Ovary (tissue), 9 donors: ENCODE data around the gene EBF4. TPM values are rescaled to one million over a fixed set of nuclear protein-coding genes. Genes with fewer than 3 reads are reported as not detected.

Experiments
- DNase-seq, 5 donors: peaks; one replicate each; pipeline ENCODE4 v3.0.0-alpha.2; 2019 to 2020
- H3K27ac ChIP-seq, 2 donors: fragments of 200-600 bp; one replicate each; pipeline versions ENCODE4 v1.5.1 to v1.8.0; 2019 to 2022
- H3K27me3 ChIP-seq: fragments of 200-600 bp; one replicate; pipeline ENCODE4 v1.8.0; 2022
- H3K36me3 ChIP-seq: fragments of 200-600 bp; sonication (generic); one replicate; pipeline ENCODE4 v1.5.1; 2019
- H3K4me1 ChIP-seq: one replicate; pipeline ENCODE4 v1.8.1; 2013; ENCODE audit warnings: mild to moderate bottlenecking, moderate library complexity; ENCODE audit not compliant: insufficient read depth
- H3K4me3 ChIP-seq: fragments of 200-600 bp; sonication (generic); one replicate; pipeline ENCODE4 v1.5.1; 2017
- H3K9me3 ChIP-seq, 2 donors: fragments of 200-600 bp in 1 of 2; sonication (generic) in 1 of 2; one replicate each; pipeline versions ENCODE4 v1.5.1 to v1.8.1; 2013 to 2019; ENCODE audit warnings: mild to moderate bottlenecking in 1 of 2, moderate library complexity in 1 of 2
- CTCF ChIP-seq, 3 donors: fragments of 450-650 bp in 2 of 3; fragments of 200-600 bp in 1 of 3; IDR thresholded peaks; one replicate each; pipeline versions ENCODE4 v1.5.1 to v1.8.0; 2016 to 2022; ENCODE audit warnings: antibody characterized with exemption in 3 of 3, mild to moderate bottlenecking in 1 of 3
- EP300 ChIP-seq: sonication (generic); formaldehyde crosslinking; IDR thresholded peaks from one replicate; pipeline ENCODE4 v1.6.1; 2017; ENCODE audit warnings: antibody characterized with exemption
- POLR2A ChIP-seq: fragments of 450-650 bp; IDR thresholded peaks from one replicate; pipeline ENCODE4 v1.6.1; 2017; ENCODE audit warnings: antibody characterized with exemption, mild to moderate bottlenecking, moderate library complexity
- WGBS, 3 donors: extraction: QIAGEN DNeasy Blood & Tissue Kit in 1 of 3; methylation state at CpG; one replicate each; pipeline versions ENCODE4 v1.1.5 to v1.1.7; 2013 to 2017; 5-methylcytosine and 5-hydroxymethylcytosine counted together
- intact Hi-C, 4 donors: fragments of 100-400 bp; cut with DNase I; formaldehyde crosslinking; loops; one replicate each; pipeline versions ENCODE4 v1.11.0 to v1.15.1; 2022 to 2023
- polyA plus RNA-seq, 2 donors: library from polyadenylated mRNA; stranded (reverse); fragments of 200-250 nt in 1 of 2; fragments of 350-450 nt in 1 of 2; fragmentation: Illumina TruSeq in 1 of 2; extraction: RNeasy Lipid Tissue Mini Kit (QIAGEN cat#74804) in 1 of 2; gene quantifications; one replicate each; pipeline ENCODE4 v1.2.3, GENCODE V29; 2013 to 2014
- total RNA-seq, 7 donors: library from RNA; depleted of rRNA in 2 of 7; stranded (reverse); fragments of >200 nt in 2 of 7; fragmentation: NEBNext Ultra II Directional in 3 of 7; extraction: Animal tissue kit (Norgen Biotek cat#: 25700) in 3 of 7; gene quantifications; one replicate each; pipeline versions ENCODE4 v1.1.0 to v1.2.4, GENCODE V29; 2016 to 2023
- donor health status: DM: no; HTN: no; CAD: no; lungs with moderate emphysema.
- donor health status: DM: no; HTN: no; CAD: no.
- donor health status: Bipolar disorder and iron deficiency.
- donor health status: DM: yes; HTN: yes; CAD: no.
- donor health status: DM: no; HTN: no; CAD: no.
- donor health status: DM: yes; HTN: yes; CAD: no.

EBF4 gene
- total and polyA plus RNA-seq, 9 donors: 9.4 to 67.7 (median 36.2) TPM

- Histone ChIP-seq H3K9me3 (no peaks in the 10 kb centered on the region), H3K27ac (no peak overlapping the region), H3K4me1 (no peaks in the 10 kb centered on the region), H3K4me3 (no peak overlapping the region), H3K36me3 (no peaks in the 10 kb centered on the region), H3K27me3 (no peaks in the 10 kb centered on the region)
- intact Hi-C loops: no loop called here
- 85 to 87% (median 86%) methylated on average over 8 of the region's 8 CpGs for WGBS, 3 donors
- no peak for DNase-seq
- TF ChIP-seq EP300: no peak
- no peak for TF ChIP-seq CTCF (IDR thresholded peaks at IDR 0.05)
- no peak for TF ChIP-seq POLR2A
These were observed 46.4 kb downstream of the EBF4 start for GRCh38 chr20:2739042-2739398.

GRCh38 chr20:2740702-2741101 is 48.1 kb downstream of the EBF4 start:
- Histone ChIP-seq H3K36me3 (no peaks in the 10 kb centered on the region), H3K27me3 (no peaks in the 10 kb centered on the region), H3K9me3 (no peaks in the 10 kb centered on the region), H3K27ac (no peak overlapping the region), H3K4me3 (no peak overlapping the region), H3K4me1 (no peaks in the 10 kb centered on the region)
- 76 to 84% (median 82%) methylated on average over 6 of the region's 6 CpGs for WGBS, 3 donors
- DNase-seq: no peak
- TF ChIP-seq POLR2A (no peak), EP300 (no peak), CTCF (IDR thresholded peaks at IDR 0.05) (no peak)
- intact Hi-C loops: no loop called here

- 68 to 75% (median 68%) methylated on average over 3 of the region's 3 CpGs for WGBS, 3 donors
- Histone ChIP-seq H3K27ac (no peak overlapping the region), H3K27me3 (no peaks in the 10 kb centered on the region), H3K36me3 (no peaks in the 10 kb centered on the region), H3K4me3 (no peak overlapping the region), H3K9me3 (no peaks in the 10 kb centered on the region), H3K4me1 (no peaks in the 10 kb centered on the region)
- intact Hi-C loops: no loop called here
- no peak for DNase-seq
- no peak for TF ChIP-seq CTCF (IDR thresholded peaks at IDR 0.05)
- no peak for TF ChIP-seq POLR2A
- TF ChIP-seq EP300: no peak
These were observed 48.9 kb downstream of the EBF4 start for GRCh38 chr20:2741463-2741862.

- Histone ChIP-seq H3K4me3 (no peak overlapping the region), H3K9me3 (no peaks in the 10 kb centered on the region), H3K4me1 (no peaks in the 10 kb centered on the region), H3K36me3 (no peaks in the 10 kb centered on the region), H3K27me3 (no peaks in the 10 kb centered on the region), H3K27ac (no peak overlapping the region)
- TF ChIP-seq CTCF (IDR thresholded peaks at IDR 0.05) (no peak), EP300 (no peak), POLR2A (no peak)
- DNase-seq: no peak
- WGBS, 3 donors: 83 to 93% (median 84%) methylated on average over 7 of the region's 7 CpGs
- intact Hi-C loops: no loop called here
These were observed 49.3 kb downstream of the EBF4 start for GRCh38 chr20:2741881-2742280.

GRCh38 chr20:2742431-2742830 is 49.9 kb downstream of the EBF4 start:
- no peaks in the 10 kb centered on the region for H3K9me3 ChIP-seq
- WGBS, 3 donors: 62 to 83% (median 76%) methylated on average over 2 of the region's 2 CpGs
- no peak overlapping the region for H3K27ac ChIP-seq
- no peaks in the 10 kb centered on the region for H3K4me1 ChIP-seq
- intact Hi-C loops: no loop called here
- H3K4me3 ChIP-seq: no peak overlapping the region
- no peaks in the 10 kb centered on the region for H3K36me3 ChIP-seq
- no peaks in the 10 kb centered on the region for H3K27me3 ChIP-seq
- TF ChIP-seq EP300 (no peak), CTCF (IDR thresholded peaks at IDR 0.05) (no peak), POLR2A (no peak)
- DNase-seq: no peak
